ENCODE results near the gene VEZT. TPM values are rescaled to one million over a fixed set of nuclear protein-coding genes. Genes with fewer than 3 reads are reported as not detected.
"Not testable (repeated sequence)": the region's sequence is repeated elsewhere in the genome, so short reads cannot be mapped to it uniquely, and the experiment has no call there.

The VEZT gene
- total RNA-seq, 1 donor from 2014 or later: 126 TPM

GRCh38 chr12:95192271-95192670, 25.3 kb upstream of the VEZT start:
- DNase-seq (ENCODE audit: low spot score, unreplicated experiment): no peak
- Mint-ChIP-seq H3K27me3 (no peaks in the 10 kb centered on the region), H3K4me1 (ENCODE audit: low read depth) (peaks cover 6% of the 10 kb centered on the region), H3K27ac (no peak overlapping the region), H3K4me3 (ENCODE audit: low read depth) (no peak overlapping the region), H3K9me3 (ENCODE audit: low read depth) (no peaks in the 10 kb centered on the region), H3K36me3 (ENCODE audit: insufficient read depth) (peaks cover 3% of the 10 kb centered on the region)
- no peak for TF ChIP-seq CTCF (IDR thresholded peaks at IDR 0.05; ENCODE audit: unreplicated experiment)

GRCh38 chr12:95193139-95193538, 24.5 kb upstream of the VEZT start:
- H3K9me3 Mint-ChIP-seq (ENCODE audit: low read depth): no peaks in the 10 kb centered on the region
- H3K4me3 Mint-ChIP-seq (ENCODE audit: low read depth): no peak overlapping the region
- peaks cover 5% of the 10 kb centered on the region for H3K36me3 Mint-ChIP-seq (ENCODE audit: insufficient read depth)
- H3K4me1 Mint-ChIP-seq (ENCODE audit: low read depth): peaks cover 3% of the 10 kb centered on the region
- no peak for DNase-seq (ENCODE audit: low spot score, unreplicated experiment)
- no peak for TF ChIP-seq CTCF (IDR thresholded peaks at IDR 0.05; ENCODE audit: unreplicated experiment)
- H3K27me3 Mint-ChIP-seq: no peaks in the 10 kb centered on the region
- H3K27ac Mint-ChIP-seq: no peak overlapping the region

GRCh38 chr12:95195122-95195521, 22.5 kb upstream of the VEZT start:
- Mint-ChIP-seq H3K36me3 (ENCODE audit: insufficient read depth) (peaks cover 11% of the 10 kb centered on the region), H3K4me1 (ENCODE audit: low read depth) (peaks cover 2% of the 10 kb centered on the region), H3K27ac (no peak overlapping the region), H3K4me3 (ENCODE audit: low read depth) (no peak overlapping the region), H3K27me3 (no peaks in the 10 kb centered on the region), H3K9me3 (ENCODE audit: low read depth) (no peaks in the 10 kb centered on the region)
- DNase-seq (ENCODE audit: low spot score, unreplicated experiment): no peak
- no peak for TF ChIP-seq CTCF (IDR thresholded peaks at IDR 0.05; ENCODE audit: unreplicated experiment)

GRCh38 chr12:95196875-95197569, 20.6 kb upstream of the VEZT start:
- peaks cover 19% of the 10 kb centered on the region for H3K4me1 Mint-ChIP-seq (ENCODE audit: low read depth)
- H3K9me3 Mint-ChIP-seq (ENCODE audit: low read depth); H3K27me3 Mint-ChIP-seq; DNase-seq (ENCODE audit: low spot score, unreplicated experiment); H3K27ac Mint-ChIP-seq; H3K4me3 Mint-ChIP-seq (ENCODE audit: low read depth): not testable (repeated sequence)
- H3K36me3 Mint-ChIP-seq (ENCODE audit: insufficient read depth): peaks cover 11% of the 10 kb centered on the region

- Mint-ChIP-seq H3K4me3 (ENCODE audit: low read depth) (no peak overlapping the region), H3K9me3 (ENCODE audit: low read depth) (no peaks in the 10 kb centered on the region), H3K27me3 (no peaks in the 10 kb centered on the region), H3K4me1 (ENCODE audit: low read depth) (peaks cover 19% of the 10 kb centered on the region), H3K27ac (no peak overlapping the region), H3K36me3 (ENCODE audit: insufficient read depth) (peaks cover 9% of the 10 kb centered on the region)
- DNase-seq (ENCODE audit: low spot score, unreplicated experiment): no peak
- no peak for TF ChIP-seq CTCF (IDR thresholded peaks at IDR 0.05; ENCODE audit: unreplicated experiment)
Observed at GRCh38 chr12:95197636-95198035, 20.0 kb upstream of the VEZT start.

- no peak overlapping the region for H3K27ac Mint-ChIP-seq
- no peak for TF ChIP-seq CTCF (IDR thresholded peaks at IDR 0.05; ENCODE audit: unreplicated experiment)
- peaks cover 8% of the 10 kb centered on the region for H3K36me3 Mint-ChIP-seq (ENCODE audit: insufficient read depth)
- H3K4me1 Mint-ChIP-seq (ENCODE audit: low read depth): peaks cover 25% of the 10 kb centered on the region
- no peak overlapping the region for H3K4me3 Mint-ChIP-seq (ENCODE audit: low read depth)
- no peaks in the 10 kb centered on the region for H3K27me3 Mint-ChIP-seq
- no peaks in the 10 kb centered on the region for H3K9me3 Mint-ChIP-seq (ENCODE audit: low read depth)
- DNase-seq (ENCODE audit: low spot score, unreplicated experiment): no peak
Observed at GRCh38 chr12:95198914-95199313, 18.7 kb upstream of the VEZT start.

Data from progenitor cell of endocrine pancreas (in vitro differentiated cells).